HCEC 1CT (cell line): Measurements from ENCODE around the gene CD247.

Source experiments
- DNase-seq: peaks from one replicate; pipeline ENCODE4 v3.0.0-alpha.2; 2017

The CD247 gene

DNA sequence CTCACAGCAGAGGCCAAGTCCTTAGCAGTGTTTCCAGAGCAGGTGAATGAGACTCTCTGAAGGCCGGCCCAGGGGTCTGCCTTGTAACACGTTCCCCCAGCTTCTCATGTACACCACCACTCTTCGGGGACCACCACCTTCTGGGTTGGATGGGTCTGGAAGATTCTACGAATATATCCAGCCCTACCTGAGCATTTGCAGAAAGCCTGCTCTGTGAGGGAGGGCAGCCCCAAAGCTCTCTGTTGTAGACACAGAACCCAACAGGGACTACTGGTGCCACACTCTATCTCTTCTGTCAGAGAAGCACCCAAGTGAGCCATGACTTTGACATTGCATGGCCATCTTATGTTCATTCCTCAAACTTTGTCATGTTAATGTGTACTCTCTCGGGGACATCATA is 61.8 kb downstream of the CD247 start:
- DNase-seq: no peak

DNA sequence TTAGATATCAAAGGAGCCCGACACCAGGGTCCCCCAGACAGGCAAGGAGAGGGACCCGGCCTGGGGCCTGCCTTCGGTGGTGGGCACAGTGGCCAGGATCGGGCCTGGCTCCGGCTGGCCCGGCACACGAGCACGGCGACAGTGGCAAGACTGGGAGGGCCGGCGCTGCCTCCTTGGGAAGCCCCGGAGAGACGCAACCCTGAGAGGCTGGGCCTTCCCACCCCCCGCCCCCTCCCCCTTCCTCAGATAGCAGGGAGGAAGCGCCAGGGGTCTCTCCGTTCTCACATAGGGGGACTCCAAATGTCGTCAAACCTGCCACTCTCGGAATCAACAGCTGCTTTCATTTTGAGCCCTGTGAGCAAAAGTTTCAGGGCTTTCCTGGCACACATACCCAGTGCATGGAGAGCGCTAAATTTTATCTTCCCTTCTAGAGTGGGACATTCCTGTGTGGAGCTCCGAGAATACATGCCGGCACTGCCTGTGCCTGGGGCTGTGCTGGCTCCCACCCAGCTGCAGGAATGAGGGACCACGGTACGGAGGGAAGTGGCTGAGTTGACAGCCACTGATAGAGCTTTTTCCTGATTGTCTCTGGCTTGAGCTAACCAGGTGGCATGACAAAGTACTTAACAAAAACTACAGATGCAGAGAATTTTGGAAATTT is 62.4 kb downstream of the CD247 start:
- DNase-seq: peak; percentile 35

DNA sequence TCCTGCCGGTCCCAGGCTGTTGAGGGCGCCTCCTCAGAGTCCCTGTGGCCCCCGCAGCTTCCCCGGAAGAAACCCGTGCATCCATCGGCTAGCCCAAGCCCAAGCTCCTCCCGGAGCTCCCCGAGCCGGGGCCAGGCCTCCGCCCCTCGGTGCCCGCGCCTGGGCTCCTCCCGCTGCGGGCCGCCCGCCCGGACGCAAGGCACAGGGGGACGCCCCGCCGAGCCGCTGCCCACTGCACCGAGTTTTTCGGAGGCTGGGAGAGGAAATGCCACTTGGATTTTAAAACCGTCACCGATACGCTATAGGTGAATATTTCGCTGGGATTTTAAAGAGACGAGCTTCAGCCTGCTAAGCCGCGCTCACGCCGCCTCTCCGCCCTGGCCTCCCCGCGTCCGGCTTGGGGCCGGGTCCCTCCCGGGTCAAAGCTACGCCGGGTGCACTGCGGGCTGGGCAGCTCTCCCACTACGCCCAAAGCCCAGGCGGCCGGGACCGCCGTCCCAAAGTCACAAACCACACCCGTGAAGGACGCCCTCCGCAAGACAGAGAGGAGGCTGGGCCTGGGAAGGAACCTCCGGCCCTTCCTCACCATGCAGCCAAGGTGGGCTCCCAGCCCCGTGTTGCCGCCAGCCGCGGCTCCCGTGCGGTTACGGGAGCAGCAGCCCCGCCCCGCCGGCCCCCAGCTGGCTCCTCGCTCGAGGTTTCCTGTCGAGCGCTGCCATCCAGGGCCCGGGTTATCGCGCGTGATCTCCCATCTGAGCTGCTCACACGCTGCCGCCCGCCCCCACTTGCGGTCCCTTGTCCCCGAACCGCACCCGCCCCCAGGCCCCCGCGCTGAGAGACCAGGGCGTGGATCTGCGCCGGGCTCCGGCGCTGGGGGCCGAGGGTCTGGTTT is 63.2 kb downstream of the CD247 start:
- DNase-seq: peak; percentile 19

DNA sequence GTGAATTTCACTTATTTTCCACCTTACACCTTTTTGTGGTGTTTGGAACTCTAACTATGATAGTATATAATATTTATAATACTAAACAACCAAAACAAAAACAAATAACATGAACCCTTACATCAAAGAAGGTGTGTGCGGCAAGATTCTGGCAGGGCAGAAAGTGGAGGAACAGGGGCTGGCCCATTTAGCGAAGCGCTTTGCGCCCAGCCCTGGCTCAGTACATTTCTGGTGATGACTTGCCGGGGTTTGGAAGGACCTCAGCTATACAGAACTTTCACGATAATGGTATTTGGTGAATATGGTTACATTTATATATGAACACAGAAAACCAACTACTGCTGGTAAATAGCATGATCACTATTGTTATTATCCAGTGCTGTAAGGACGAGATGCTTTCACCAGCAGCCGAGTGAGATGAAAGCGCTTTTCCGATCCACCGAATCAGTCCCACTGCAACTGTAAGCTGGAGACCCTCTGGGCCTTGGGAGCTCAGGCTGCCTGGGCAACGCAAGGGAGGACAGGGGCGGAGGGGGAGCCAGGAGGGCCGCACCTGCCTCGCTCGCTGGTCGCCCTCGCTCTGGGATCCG is 63.9 kb downstream of the CD247 start:
- DNase-seq: no peak

DNA sequence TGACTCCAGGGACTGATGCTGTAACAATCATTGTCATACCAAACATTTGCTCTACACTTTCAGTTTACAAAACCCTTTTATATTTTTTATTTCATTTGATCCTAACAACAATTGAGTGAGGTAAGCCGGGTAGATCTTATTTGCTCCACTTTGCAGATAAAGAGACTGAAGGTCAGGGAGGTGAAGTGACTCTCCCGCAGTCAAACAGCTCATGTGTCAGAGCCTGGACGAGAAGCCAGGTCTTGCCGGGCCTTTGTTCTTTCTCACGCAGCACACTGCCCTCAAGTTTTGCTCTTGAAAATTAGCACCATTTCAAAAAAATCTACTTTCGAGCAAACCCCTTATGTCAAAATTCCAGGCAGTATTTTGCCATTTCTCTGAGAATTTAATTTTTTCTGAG is 65.2 kb downstream of the CD247 start:
- DNase-seq: no peak

DNA sequence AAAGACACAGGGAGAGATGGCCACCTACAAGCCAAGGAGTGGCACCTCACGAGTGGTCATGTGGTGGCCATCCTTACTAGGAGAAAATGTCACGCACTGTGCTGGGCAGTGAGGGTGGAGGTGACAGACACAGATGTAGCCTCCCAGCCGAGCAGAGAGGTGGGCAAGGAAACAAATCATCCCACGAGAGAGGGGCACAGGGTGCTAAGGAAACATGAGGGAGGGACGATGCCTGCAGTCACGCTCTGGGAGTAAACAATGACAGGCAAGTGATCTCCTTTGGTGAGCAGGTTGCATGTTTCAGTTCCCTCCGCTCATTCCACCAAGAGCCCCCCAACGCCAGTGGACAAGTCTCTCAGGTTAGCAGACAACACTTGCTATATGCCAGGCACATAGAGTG is 65.8 kb downstream of the CD247 start:
- DNase-seq: no peak

DNA sequence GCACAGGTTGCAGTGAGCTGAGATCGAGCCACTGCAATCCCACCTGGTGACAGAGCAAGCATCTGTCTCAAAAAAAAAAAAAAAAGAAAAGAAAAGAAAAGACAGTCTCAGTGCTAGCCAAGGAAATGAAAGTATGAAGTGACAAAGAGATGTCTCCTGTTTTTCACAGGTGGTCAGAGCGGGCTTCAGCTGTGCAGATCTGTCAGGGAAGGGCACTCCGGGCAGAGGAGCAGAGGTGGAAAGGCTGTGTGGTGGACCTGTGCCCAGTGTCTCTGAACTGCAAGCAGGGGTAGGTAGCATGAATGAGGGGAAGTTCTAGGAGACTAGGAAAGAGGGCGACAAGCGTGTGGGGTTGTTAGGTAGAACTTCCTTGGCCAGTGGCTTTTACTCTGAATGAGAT is 67.5 kb downstream of the CD247 start:
- no peak for DNase-seq

DNA sequence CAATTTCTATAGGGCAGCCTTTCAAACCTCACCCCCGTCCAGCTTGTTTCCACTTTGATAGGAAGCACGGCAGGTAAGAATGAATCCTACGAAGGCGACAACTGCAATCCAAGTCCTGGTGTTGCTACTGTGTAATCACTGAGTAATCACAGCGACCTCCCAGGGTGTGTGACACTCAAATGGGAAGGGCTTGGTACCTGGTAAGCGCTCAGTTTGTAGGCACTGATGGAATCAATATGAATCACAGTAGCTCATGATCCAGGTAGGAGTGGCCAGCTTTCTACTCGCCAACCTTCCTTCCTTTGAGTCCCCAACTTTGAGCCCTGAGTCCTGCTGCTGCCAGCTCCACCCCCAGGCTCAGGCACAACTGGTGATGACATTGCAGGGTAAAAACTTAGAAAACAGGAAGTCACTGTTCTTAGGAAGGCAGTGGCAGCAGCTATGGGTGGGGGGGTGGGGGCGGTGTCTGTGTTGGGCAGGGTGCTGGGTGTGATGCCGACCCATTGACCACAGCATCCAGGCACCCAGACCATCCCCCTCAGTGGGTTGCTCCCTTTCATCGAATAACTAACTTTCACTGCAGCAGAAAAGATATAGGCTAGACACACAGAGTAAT is 70.7 kb downstream of the CD247 start:
- DNase-seq: no peak

DNA sequence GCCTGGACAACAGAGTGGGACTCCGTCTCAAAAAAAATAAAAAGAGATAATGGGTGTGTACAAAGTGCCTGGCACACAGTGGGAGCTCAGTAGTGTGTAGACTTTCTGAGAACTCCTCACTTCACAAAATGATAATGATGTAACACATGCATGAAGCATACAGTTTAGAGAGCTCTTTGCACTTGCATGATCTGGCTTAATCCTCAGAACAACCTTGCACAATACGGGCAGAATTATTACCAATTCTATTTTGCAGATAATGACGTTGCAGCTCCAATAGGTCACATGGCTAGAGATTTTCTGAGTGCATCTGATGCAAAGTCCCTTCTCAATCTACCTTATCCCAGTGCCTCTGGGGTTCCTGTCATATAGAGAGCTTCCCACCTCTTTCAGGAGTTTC is 71.4 kb downstream of the CD247 start:
- no peak for DNase-seq

DNA sequence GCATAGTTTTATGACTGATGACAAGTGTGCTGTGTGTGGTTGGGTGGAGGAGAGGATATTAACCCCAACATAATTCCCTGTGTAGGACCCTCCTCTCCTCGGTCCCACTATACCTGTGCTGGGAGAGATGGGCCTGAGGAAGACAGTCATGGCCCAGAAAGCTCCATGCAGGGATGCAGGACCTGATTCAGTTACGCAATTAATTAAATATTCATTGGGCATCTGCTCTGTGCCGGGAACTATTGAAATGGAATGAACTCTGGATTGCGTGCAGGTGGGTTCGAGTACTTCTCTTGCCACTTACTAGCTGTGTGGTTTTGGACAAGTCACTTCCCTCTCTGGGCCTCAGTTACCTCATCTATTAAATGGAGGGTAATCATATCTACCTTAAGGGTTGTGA is 74.6 kb downstream of the CD247 start:
- DNase-seq: no peak

DNA sequence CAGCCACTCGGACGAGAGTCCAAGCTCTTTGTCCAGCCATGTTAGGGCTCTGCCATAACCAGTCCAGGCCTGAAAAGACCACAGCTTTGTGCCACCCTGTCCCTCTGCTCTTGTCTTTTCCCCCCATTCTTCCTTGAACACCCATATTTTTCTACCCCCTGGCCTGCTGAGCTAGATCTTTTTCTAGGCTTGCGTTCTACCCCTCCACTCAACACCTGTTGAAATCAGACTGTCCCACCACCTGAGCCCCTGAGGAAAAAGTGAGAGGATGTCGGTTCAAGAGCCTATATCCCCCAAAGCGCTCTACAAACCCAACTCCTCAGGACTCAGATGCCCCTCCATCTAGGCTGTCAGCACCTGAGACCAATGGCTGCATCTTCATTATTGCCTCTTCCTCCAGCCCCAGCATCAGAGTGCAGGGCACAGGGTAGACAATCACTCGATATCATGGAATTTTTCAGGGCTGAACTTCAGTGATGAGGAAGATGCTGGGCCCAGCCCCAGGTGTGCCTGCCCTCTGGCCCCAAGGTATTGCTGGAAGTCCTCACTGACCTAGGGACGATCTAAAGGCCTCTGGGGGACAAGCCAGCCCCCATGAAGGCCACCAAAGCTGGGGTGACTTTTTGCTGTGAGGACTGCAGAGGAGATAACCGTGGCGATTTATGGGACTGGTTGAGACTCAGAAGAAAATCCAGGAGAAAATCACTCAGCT is 75.3 kb downstream of the CD247 start:
- DNase-seq: no peak

DNA sequence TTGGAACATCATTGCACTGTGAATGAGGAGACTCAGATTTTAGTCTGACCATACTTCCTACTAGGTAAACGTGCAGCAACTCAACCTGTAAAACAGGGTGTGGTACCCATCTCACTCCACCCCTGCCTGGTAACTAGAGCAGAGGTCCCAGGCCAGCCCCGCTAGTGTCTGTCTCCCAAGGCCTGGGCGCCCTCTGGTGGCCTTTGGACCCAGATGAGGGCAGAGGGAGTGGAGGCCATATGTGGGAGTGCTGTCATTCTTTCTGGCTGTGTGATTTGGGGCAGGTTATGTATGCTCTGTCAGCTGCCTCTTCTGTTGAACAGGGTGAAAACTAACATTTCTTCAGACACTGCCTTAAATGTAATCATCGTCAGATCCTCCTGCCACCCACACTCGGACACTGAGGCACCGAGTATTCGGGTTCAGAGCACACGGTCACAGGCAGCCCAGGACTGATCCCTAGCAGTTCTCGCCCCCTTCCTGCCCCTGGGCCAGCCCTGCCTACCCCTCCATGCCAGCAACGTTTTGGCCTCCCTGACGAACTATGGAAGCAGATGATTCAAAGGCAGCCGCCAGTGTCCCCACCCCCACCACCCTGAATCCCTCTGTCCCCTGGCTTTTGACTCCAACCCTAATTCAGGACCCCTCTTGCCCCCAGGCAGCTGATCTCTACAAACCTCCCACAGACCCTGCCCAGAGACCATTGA is 76.0 kb downstream of the CD247 start:
- peak; percentile 62 for DNase-seq

DNA sequence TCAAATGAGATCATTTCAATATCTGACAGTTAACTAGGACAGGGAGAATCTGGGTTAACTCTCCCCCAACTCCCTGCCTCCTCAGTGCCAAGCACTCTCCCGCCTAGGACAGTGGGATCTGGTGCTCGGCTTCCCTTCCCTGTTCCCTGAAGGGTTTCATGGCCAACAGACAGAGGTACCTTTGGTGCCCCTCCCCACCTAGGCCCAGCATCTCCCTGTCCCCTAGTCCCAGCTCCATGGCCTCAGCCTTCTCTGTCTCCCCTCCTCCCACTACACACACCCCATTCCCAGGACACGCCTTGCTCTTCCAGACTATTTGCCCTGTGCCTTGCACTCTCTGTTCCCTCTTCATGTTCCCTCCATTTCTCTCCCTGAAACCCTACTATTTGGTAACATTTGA is 77.1 kb downstream of the CD247 start:
- no peak for DNase-seq

DNA sequence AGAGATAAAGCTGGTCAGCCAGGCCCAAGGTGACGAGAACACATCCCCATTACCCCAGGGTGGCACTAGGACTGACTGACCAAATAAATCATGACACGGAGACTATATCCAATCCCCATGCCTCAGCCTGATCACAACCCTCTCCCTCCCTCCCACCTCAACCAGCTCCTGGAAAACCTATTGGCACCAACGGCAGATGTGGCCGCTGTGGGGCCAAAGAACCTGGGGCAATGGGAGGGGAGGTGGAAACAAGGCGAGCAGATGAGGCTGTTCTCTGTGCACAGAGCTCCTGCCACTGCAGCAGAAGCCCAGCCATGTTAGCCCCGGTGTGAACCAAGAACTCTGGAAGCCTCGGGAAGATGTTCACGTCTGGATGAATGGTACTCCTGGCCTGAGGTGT is 77.6 kb downstream of the CD247 start:
- DNase-seq: no peak

DNA sequence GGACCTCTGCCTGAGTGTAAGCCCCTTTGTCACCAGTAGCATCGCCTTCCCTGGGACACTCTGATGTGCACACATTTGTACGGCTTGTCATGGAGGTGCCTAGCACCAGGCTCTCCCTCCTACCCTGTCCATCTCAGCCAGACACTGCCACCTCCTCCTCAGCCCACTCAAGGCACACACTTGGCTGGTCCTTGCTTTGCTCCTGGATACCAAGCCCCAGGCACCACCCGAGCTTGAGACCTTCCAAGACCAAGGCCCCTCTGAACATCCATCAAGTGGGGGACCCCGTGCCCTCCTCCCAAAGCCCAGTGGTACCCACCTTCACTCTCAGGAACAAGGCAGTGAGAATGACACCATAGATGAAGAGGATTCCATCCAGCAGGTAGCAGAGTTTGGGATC is 78.0 kb downstream of the CD247 start:
- DNase-seq: no peak

DNA sequence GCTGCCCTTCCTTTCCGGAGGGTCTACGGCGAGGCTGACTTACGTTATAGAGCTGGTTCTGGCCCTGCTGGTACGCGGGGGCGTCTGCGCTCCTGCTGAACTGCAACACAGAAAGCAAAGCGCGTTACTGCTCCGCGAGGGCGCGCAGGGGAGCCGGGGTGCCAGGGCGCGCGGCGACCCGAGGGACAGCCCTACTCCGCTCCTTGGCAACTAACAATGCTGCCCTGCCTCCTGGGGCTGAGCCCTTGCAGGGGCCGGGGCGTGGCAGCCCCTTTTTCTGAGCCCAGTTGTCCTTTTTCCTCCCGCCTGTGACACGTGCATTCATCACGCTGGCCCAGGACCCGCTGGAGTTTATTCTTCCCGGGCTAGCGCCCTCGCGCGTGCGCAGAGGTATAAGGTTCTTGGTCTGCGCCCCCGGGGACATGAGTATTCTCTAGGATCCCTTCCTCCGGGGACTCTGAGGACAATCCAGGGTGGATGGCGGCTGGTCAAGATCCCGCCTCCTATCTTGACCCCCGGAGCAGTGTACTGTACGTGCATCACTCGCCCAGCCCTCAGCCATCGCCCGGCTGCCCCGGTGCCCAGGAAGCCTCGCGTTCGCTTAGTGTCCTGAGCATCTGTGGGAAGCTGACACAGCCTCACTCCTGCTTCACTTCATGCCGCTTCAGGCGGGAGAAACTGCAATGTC is 78.9 kb downstream of the CD247 start:
- DNase-seq: no peak

DNA sequence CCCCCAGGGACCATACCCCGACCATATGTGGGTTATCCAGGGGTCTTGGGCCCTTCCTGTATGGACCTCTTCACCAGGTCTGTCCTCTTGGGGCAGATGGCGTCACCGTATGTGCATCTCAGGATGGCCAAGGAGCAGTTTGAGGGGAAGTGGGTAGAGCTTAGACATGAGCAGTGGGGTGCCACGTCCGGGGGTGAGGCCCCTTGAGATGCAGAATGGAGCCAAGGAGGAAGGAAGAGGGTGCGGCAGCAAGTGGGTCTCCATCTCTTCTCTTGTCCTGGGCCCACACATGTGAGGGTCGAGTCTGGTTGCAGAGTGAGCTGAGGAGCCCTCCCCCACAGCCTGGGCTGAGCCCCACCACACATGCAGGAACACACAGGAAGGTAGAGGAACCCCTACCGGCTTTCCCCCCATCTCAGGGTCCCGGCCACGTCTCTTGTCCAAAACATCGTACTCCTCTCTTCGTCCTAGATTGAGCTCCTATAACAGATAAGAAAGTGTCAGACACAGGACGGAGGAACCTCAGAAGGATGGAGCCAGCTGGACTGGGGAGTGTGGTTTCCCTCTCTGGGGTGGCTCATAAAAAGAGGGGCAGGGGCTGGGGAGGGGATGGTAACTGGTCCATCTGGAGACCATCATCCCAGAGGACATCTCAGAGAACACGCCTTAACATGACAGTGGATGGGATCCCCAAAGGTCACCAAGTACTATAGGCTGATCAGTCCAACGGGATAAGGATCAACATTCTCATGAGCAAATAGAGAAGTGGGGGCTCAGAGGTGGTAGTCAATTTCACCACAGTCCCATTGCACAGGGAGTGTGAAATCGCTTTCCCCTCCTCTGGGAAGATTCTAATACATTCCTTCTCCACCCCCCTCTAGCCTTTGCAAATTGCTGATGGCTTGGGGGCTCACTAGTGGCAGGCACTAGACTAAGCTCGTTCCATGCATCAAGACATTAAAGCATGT is 79.9 kb downstream of the CD247 start:
- no peak for DNase-seq

DNA sequence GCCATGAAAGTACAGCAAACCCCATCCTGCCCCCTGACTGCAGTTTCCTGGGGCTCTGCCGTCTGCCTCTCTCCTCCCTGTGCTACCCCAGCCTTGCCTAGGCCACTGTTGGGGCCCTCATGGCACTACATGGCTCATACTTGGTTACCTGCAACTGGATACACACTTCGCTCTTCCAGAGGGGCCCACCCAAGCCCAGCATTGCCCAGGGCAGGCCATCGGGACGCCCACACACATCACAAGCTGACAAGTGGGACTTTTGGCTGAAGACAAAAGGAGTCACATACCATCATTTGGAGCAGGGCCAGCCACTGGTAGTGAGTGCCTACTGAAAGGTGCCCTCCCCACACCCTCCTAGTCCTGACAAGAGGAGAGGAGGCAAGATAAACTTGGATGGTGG is 82.8 kb downstream of the CD247 start:
- DNase-seq: no peak

DNA sequence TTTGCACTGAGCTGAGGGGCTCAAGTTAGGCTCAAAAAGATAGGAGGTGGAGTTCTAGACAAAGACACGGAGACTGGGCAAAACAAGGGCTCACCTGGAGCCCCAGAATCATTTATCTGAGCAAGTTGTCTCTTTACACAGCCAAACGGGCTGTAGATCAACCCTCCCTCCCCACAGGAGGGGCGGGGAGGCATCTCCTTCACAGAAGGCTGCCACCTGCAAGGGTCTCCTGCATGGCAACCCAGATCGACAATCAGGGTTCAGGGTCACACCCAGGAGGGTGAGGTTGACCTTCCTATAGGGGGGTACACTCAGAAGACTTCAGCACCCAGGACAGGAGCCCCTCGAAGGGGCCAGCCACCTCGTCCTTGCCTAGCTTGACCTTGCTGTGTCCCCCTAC is 84.0 kb downstream of the CD247 start:
- no peak for DNase-seq

DNA sequence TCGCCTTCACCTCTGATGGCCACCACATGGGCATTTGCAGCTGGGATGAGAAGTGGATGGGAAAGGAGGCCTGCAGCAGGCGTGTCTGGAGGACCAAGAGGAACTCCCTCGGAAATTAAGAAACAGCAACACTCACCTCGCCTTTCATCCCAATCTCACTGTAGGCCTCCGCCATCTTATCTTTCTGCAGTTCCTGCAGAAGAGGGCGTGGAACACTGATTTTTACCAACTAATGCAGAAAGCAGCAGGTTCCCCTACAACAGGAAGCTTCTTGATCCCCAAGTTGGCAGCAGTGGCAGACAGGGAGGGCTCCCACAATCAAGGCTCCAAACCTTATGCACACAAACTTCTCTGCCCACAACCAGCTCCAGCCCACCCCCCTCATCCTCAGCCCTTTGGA is 84.4 kb downstream of the CD247 start:
- DNase-seq: no peak

DNA sequence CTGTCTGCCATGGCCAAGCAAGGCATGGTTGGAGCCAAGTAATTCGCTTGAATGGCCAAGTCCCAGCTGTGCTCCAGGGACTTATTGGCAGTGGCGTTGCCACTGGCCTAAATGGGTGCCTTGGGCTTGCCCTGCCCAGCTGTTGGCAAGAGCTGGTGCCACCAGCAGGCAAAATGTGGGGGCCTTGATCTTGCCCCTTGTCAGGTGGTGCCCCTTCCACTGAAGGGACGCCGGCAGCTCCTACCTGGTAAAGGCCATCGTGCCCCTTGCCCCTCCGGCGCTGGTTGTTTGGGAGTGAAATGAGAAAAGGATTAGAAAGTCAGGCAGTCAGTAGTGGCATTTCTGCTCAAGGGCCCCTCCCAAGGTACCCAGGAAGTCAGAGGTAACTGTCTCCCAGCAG is 85.5 kb downstream of the CD247 start:
- no peak for DNase-seq
